ENCODE data around the gene DEFB121. TPM values are rescaled to one million over a fixed set of nuclear protein-coding genes. Genes with fewer than 3 reads are reported as not detected.
A peak's percentile ranks its signal among the peaks of the same experiment; 100 is the strongest.
"Not testable (repeated sequence)": the region's sequence is repeated elsewhere in the genome, so short reads cannot be mapped to it uniquely, and the experiment has no call there.

The DEFB121 gene, protein sequence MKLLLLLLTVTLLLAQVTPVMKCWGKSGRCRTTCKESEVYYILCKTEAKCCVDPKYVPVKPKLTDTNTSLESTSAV
- total RNA-seq, result not detected in 2 replicates

DNA sequence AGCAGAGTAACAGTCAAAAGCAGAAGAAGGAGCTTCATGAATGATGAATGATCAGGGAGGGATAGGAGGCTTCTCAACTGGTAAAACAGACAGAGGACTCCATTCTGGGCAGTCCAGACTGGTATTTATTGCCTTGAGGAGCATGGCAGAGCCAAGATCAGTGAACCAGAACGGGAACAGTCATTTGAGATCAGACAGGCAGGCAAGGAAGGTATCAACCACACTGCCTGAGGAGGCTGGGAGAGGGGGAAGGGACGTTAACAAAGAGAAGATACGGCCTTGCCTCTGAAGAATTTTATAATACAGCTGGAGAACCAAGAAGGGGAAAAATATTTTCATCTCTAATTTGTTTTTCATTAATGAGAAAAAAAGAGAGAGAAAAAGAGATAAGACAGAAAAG, at the start of gene DEFB121:
Gene DEFB121 (minus strand): TSS at position 101 of the 400 bp plus-strand sequence. CDS start 63 bp downstream, at position 38.
- peak; percentile 11 for DNase-seq (ENCODE audit: low read depth)

GRCh38 chr20:31454361-31454760, 48.3 kb upstream of the DEFB121 start:
- DNase-seq (ENCODE audit: low read depth), result no peak

DNA sequence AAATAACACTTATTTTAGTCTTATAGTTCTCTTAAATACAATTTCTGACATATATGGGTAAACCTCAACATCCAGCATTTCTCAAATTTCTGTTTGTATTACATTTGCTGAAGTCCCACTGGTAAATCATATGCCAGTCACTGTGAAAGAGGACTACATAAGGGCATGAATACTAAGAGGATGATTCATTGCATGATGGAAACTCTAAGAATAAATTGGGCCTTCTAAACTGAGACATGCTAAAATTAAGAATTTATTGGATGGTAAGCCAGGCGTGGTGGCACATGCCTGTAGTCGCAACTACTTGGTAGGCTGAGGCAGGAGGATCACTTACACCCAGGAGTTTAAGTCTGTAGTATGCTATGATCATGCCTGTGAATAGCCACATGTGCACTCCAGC, 46.6 kb upstream of the DEFB121 start:
- DNase-seq (ENCODE audit: low read depth), result no peak

DNA sequence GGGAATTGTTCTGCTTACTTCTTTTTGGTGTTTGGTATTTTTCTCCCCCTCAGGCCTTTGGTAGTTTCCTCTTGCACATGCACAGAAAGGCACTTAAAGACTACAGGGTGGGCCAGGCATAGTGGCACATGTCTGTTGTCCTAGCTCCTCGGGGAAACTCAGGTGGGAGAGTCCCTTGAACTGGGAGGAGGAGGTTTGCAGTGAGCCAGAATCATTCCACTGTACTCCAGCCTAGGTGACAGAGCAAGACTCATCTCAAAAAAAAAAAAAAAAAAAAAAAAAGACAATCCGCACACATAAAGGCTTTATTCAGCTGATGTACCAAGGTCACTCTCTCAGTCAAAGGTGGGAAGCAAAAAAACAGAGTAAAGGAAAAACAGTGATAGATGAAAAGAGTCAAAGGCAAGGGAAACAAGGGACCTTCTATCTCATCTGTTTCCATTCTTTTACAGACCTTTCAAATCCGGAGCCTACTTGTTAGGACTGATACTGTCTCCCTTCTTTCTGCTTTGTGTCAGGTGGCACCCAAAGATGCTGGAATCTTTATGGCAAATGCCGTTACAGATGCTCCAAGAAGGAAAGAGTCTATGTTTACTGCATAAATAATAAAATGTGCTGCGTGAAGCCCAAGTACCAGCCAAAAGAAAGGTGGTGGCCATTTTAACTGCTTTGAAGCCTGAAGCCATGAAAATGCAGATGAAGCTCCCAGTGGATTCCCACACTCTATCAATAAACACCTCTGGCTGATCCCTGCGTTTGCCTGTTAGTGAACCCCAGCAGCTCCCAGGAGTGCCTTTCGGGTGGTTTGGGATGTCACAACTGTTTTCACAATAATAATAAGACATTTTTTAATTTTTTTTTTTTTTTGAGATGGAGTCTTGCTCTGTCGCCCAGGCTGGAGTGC, 43.7 kb upstream of the DEFB121 start:
- DNase-seq (ENCODE audit: low read depth), result no peak

DNA sequence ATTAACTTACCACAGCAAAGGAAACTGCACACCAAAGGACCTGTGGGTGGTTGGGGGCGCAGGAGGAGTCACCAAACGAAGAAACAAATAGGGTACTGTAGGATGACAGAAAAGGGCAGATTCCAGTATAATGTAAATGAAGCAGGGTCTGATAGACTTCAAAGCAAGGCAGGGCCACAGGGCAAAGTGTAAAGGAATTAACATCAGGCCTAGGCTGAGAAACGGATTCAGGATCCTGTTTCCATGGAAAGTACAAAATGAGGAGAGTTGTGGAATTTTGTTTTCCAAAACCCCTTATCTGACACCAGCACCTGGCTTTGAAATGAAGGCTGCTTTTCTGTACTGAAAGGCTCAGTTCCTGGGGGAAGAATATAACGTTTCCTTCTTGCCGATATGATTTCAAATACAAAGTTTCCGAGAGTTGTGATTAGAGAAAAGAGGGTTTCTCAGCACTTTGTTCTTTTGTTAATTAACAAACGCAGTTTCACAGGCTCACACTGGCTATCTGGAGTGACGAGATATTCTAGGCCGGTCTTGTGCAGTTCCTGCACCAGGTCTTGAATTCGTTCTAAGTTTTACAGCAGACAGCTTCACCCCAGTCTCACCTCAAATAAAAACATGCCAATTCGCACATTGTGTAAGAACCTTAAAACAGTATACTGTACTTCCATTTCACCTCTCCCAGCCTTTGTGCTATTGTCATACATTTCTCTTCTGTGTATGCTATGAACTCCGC, 40.2 kb upstream of the DEFB121 start:
- DNase-seq (ENCODE audit: low read depth), result no peak

DNA sequence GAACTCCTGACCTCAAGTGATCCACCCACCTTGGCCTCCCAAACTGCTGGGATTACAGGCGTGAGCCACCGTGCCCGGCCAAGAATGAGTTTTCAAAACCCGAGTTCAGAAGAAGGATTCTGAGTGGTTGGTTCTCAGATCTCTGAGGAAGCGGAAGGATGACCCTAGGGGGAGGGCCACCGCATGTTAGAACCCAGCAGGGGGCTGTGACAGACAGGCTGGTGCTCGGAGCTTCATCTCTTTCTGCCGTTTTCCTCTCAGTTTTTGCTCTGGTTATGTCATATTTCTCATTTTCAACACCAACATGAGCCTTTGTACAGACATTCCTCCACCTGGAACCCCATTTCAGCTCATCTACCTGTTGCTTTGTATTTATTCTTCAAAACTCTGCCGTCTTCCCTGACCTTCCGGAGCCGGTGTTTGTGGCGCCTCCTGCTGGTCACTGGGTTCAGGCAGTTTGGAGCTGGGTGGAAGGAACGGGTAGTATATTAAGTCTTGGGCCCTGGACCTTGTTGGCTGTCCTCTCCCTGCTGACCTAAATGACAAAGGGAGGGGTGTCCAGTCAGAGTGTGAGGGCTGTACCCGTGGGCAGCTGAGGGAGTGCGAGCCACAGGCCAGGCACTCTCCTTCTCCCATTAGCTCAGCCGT, 34.1 kb upstream of the DEFB121 start, which contains the start of gene DEFB123:
Gene DEFB123 (plus strand): TSS at position 621 of the 648 bp plus-strand sequence. CDS start 67 bp downstream, outside the sequence.
- DNase-seq (ENCODE audit: low read depth), result no peak

- no peak for DNase-seq (ENCODE audit: low read depth)
Observed at GRCh38 chr20:31430568-31431115, 24.6 kb upstream of the DEFB121 start.

GRCh38 chr20:31427576-31427975, 21.6 kb upstream of the DEFB121 start:
- DNase-seq (ENCODE audit: low read depth), result not testable (repeated sequence)

- not testable (repeated sequence) for DNase-seq (ENCODE audit: low read depth)
Observed at GRCh38 chr20:31426891-31427551, 21.0 kb upstream of the DEFB121 start.

- DNase-seq (ENCODE audit: low read depth), result no peak
Observed at GRCh38 chr20:31425797-31426196, 19.8 kb upstream of the DEFB121 start.

DNA sequence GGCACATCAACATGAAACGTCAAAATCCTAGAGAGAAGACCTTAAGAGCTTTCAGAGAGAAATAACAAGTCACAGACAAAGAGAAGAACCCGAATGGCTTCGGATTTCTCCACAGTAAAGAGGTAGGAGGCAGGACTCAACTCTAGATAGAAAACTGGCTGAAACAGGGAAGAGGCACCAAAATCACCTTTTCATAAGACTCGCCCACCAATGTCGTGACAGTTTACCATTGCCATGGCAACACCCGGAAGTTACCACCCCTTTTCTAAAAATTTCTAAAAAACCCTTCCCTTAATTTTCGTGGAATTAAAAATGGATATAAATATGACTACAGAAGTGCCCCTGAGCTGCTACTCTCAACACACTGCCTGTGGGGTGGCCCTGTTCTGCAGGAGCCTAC, 12.3 kb upstream of the DEFB121 start:
- DNase-seq (ENCODE audit: low read depth), result no peak

DNA sequence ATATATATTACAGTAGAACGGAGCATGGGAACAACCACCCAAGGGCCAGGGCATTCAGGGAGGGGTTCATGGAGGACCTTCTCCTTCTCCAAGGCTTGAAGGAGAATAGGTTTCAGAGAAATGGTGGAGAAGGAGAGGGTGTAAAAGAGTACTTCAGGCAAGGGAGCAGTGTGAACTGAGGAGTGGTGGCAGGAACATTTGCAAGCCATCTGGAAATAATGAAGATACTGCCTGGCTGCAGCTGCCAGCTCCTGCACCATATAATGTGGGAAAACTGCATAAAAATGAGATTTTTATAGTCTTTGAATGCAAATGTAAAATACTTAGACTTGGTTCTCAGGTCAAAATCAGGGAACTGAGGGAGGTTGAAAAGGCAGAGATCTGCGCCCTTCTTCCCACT, 9.6 kb upstream of the DEFB121 start:
- no peak for DNase-seq (ENCODE audit: low read depth)

- DNase-seq (ENCODE audit: low read depth), result no peak
Observed at GRCh38 chr20:31414381-31414780, 8.4 kb upstream of the DEFB121 start.

DNA sequence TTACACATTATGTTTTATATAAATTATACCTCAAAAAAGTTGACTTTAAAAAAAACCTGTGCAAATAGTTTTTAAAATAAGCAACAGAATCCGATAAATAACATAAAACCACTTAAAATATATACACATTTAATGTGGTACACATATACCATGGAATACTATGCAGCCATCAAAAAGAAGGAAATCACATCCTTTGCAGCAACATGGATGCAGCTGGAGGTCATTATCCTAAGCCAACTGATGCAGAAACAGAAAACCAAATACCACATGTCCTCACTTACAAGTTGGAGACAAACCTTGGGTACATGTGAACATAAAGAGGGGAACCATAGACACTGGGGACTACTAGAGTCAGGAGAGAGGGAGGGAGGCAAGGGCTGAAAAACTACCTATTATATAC, 4.0 kb upstream of the DEFB121 start:
- DNase-seq (ENCODE audit: low read depth), result no peak

DNA sequence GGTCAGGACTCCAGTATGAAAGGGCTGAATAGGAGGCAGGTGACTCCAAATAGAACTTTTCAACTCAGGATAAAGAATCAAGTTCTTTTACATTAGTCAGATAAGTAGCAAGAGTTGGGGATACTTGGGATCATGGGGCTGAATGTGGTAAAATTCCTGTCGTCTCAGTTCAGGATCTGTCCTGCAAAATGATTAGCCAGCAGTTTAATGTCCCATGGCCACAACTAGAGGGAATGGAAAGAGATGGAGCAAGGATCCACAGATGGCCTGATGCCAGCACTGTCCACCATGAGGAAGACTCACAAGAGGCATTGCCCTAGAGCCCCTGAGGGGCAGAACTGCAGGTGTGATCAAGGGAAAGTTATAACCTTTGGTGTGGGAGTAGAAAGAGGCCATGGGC, 2.1 kb downstream of the DEFB121 start:
- no peak for DNase-seq (ENCODE audit: low read depth)

- no peak for DNase-seq (ENCODE audit: low read depth)
Observed at GRCh38 chr20:31394900-31395299, 11.1 kb downstream of the DEFB121 start.

- no peak for DNase-seq (ENCODE audit: low read depth)
Observed at GRCh38 chr20:31392836-31393235, 13.2 kb downstream of the DEFB121 start.

DNA sequence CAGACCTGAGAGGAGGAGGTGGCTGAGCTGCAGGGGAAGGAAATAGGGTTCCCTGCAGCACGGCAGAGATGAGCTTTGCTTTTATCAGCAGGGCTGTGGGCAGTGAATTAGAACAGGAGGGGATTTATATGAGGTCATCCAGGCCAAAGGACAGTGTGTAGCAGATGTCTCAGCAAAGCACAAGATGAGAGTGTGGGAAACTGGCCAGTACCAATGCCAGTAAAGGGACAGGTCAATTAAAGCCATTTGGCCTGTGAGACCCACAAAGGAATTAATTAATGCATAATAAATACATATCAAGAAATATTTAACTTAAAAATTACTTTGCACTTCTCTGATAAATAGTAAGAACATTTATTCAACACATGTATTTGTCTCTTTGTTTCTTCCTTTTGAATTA, 15.5 kb downstream of the DEFB121 start, which contains the start of gene DEFB119:
Gene DEFB119 (minus strand): TSS at position 101 of the 400 bp plus-strand sequence. CDS start 107 bp downstream, outside the sequence.
- DNase-seq (ENCODE audit: low read depth), result no peak

GRCh38 chr20:31374346-31374745, 31.7 kb downstream of the DEFB121 start:
- no peak for DNase-seq (ENCODE audit: low read depth)

- no peak for DNase-seq (ENCODE audit: low read depth)
Observed at GRCh38 chr20:31368301-31368700, 37.7 kb downstream of the DEFB121 start, which contains the start of gene DEFB118. Gene DEFB118 (plus strand): TSS chr20:31368601. CDS start chr20:31368651, 50 bp downstream.

- DNase-seq (ENCODE audit: low read depth), result not testable (repeated sequence)
Observed at GRCh38 chr20:31364272-31364671, 41.7 kb downstream of the DEFB121 start.

Data from renal cortical epithelial cell (primary cell).